ENCODE data around the gene LSM10.

- TF ChIP-seq POLR2AphosphoS5 (IDR thresholded peaks at IDR 0.05; ENCODE audit: low read depth, low read length) (no peak), REST (IDR thresholded peaks at IDR 0.05; ENCODE audit: insufficient read depth in 1 of 2, low read depth in 2 of 2, low read length in 2 of 2) (no peak)
Observed at GRCh38 chr1:36366091-36366661, 31.5 kb downstream of the LSM10 start.

All from PFSK-1 (cell line).